Fibroblast of lung (primary cell): ENCODE results near the gene P2RY13.

Experiments
- EZH2 ChIP-seq: IDR thresholded peaks from 2 replicates; pipeline ENCODE4 v1.5.1; 2012; ENCODE audit warnings: low read length, control low read depth, mild to moderate bottlenecking; ENCODE audit errors: missing control alignments
- TF ChIP-seq, protein P1 (sequence below), 2 donors: IDR thresholded peaks in 1 of 2; conservative IDR thresholded peaks in 1 of 2; 1 replicate in 1 of 2; 2 replicates in 1 of 2; pipeline ENCODE4 v1.5.1; 2011 to 2012; ENCODE audit warnings: low read length in 2 of 2, control low read depth in 1 of 2, inconsistent platforms in 1 of 2, low read depth in 1 of 2, mild to moderate bottlenecking in 1 of 2

DNA sequence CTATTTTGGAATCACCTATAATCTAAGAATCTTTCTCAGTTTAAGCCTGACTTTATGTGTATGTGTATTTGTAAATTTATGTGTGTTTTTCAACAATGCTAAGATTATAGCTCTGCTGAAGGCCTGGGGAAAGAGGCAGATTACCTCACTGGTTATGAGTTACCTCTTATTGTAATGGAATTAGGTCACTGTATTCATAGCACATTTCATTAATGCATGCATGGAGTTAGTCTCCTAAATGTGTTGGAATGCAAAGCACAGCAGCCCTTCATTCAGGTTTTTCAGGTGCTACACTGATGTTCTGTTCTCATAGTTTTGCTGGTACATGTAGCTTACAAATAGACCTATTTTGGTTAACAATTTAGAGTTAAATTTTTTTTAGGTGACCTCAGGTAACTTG lies 22.2 kb downstream of the P2RY13 start:
- TF ChIP-seq, protein P1, sequence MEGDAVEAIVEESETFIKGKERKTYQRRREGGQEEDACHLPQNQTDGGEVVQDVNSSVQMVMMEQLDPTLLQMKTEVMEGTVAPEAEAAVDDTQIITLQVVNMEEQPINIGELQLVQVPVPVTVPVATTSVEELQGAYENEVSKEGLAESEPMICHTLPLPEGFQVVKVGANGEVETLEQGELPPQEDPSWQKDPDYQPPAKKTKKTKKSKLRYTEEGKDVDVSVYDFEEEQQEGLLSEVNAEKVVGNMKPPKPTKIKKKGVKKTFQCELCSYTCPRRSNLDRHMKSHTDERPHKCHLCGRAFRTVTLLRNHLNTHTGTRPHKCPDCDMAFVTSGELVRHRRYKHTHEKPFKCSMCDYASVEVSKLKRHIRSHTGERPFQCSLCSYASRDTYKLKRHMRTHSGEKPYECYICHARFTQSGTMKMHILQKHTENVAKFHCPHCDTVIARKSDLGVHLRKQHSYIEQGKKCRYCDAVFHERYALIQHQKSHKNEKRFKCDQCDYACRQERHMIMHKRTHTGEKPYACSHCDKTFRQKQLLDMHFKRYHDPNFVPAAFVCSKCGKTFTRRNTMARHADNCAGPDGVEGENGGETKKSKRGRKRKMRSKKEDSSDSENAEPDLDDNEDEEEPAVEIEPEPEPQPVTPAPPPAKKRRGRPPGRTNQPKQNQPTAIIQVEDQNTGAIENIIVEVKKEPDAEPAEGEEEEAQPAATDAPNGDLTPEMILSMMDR (conservative IDR thresholded peaks at IDR 0.05 in 1 of 2, IDR thresholded peaks at IDR 0.05 in 1 of 2; ENCODE audit: low read depth in 1 of 2, low read length in 2 of 2) = no peak
- TF ChIP-seq EZH2 = no peak
